Thymus (tissue), 11 donors: ENCODE data around the gene F8. TPM values are rescaled to one million over a fixed set of nuclear protein-coding genes. Genes with fewer than 3 reads are reported as not detected.
"Not testable (repeated sequence)": the region's sequence is repeated elsewhere in the genome, so short reads cannot be mapped to it uniquely, and the experiment has no call there.

Source experiments
- DNase-seq, 9 donors: peaks; one replicate each; pipeline ENCODE4 v3.0.0-alpha.2; 2013; ENCODE audit warnings: low spot score in 9 of 9, low read depth in 6 of 9, missing footprints in 1 of 9
- H3K27ac ChIP-seq, 2 donors: one replicate each; pipeline ENCODE4 v1.5.1; 2013; ENCODE audit warnings: control low read depth in 1 of 2, low read depth in 1 of 2, low read length in 1 of 2, mild to moderate bottlenecking in 1 of 2, moderate library complexity in 1 of 2
- H3K27me3 ChIP-seq, 2 donors: one replicate each; pipeline ENCODE4 v1.5.1; 2013; ENCODE audit warnings: low read length in 1 of 2; ENCODE audit not compliant: control insufficient read depth in 2 of 2, insufficient read depth in 1 of 2
- H3K36me3 ChIP-seq, 2 donors: one replicate each; pipeline ENCODE4 v1.5.1; 2013; ENCODE audit warnings: low read length in 1 of 2, mild to moderate bottlenecking in 1 of 2, moderate library complexity in 1 of 2; ENCODE audit not compliant: control insufficient read depth in 2 of 2, insufficient read depth in 2 of 2
- H3K4me1 ChIP-seq, 2 donors: one replicate each; pipeline ENCODE4 v1.5.1; 2013; ENCODE audit warnings: low read length in 2 of 2; ENCODE audit not compliant: control insufficient read depth in 2 of 2, insufficient read depth in 2 of 2
- H3K4me3 ChIP-seq, 2 donors: one replicate each; pipeline ENCODE4 v1.5.1; 2013; ENCODE audit warnings: low read length in 2 of 2, control low read depth in 1 of 2, mild to moderate bottlenecking in 1 of 2
- H3K9me3 ChIP-seq, 2 donors: one replicate each; pipeline ENCODE4 v1.5.1; 2013; ENCODE audit warnings: low read length in 1 of 2, mild to moderate bottlenecking in 1 of 2; ENCODE audit not compliant: control insufficient read depth in 2 of 2, insufficient read depth in 1 of 2
- WGBS: extraction: QIAGEN DNeasy Blood & Tissue Kit; methylation state at CpG from one replicate; pipeline ENCODE4 v1.1.7; 2013; 5-methylcytosine and 5-hydroxymethylcytosine counted together
- polyA plus RNA-seq: library from polyadenylated mRNA; stranded (reverse); fragments of 200-250 nt; gene quantifications from one replicate; pipeline ENCODE4 v1.2.3, GENCODE V29; 2013
- total RNA-seq: library from RNA; stranded (reverse); fragments of 120-200 nt; gene quantifications from one replicate; pipeline ENCODE4 v1.2.4, GENCODE V29; 2013
- donor health status: healthy.

Gene F8
- total and polyA plus RNA-seq, 2 donors = 2.9 to 10.7 TPM

GRCh38 chrX:154914052-154914451 lies 108.5 kb downstream of the F8 start:
- DNase-seq = no peak
- Histone ChIP-seq H3K4me3 (no peak overlapping the region), H3K36me3 (no peaks in the 10 kb centered on the region), H3K27me3 (no peaks in the 10 kb centered on the region), H3K27ac (no peak overlapping the region), H3K9me3 (peaks cover 0 to 7% of the 10 kb centered on the region in 2 donors), H3K4me1 (no peaks in the 10 kb centered on the region)
- 95% methylated on average over 2 of the region's 2 CpGs for WGBS

GRCh38 chrX:154910528-154910927 lies 112.0 kb downstream of the F8 start:
- H3K9me3 ChIP-seq, DNase-seq, H3K4me3 ChIP-seq, H3K27ac ChIP-seq, H3K36me3 ChIP-seq, H3K27me3 ChIP-seq, H3K4me1 ChIP-seq: not testable (repeated sequence)
- 82% methylated on average over 11 of the region's 11 CpGs for WGBS

GRCh38 chrX:154910048-154910447 lies 112.5 kb downstream of the F8 start:
- not testable (repeated sequence) for DNase-seq, H3K4me1 ChIP-seq, H3K4me3 ChIP-seq, H3K27ac ChIP-seq, H3K36me3 ChIP-seq, H3K9me3 ChIP-seq, H3K27me3 ChIP-seq
- WGBS = over 99% methylated on average over 4 of the region's 4 CpGs

GRCh38 chrX:154908821-154909220 lies 113.7 kb downstream of the F8 start:
- Histone ChIP-seq H3K4me1 (no peaks in the 10 kb centered on the region), H3K4me3 (no peak overlapping the region), H3K36me3 (no peaks in the 10 kb centered on the region), H3K27ac (no peak overlapping the region), H3K9me3 (peaks cover 0 to 3% of the 10 kb centered on the region in 2 donors), H3K27me3 (no peaks in the 10 kb centered on the region)
- 77% methylated on average over 3 of the region's 3 CpGs for WGBS
- no peak for DNase-seq

GRCh38 chrX:154902408-154902807 lies 120.1 kb downstream of the F8 start:
- H3K27me3 ChIP-seq = no peaks in the 10 kb centered on the region
- H3K4me1 ChIP-seq = no peaks in the 10 kb centered on the region
- no peak overlapping the region for H3K4me3 ChIP-seq
- H3K27ac ChIP-seq = no peak overlapping the region
- DNase-seq = no peak
- WGBS = 94% methylated on average over 1 of the region's 1 CpG
- H3K9me3 ChIP-seq = no peaks in the 10 kb centered on the region
- H3K36me3 ChIP-seq = no peaks in the 10 kb centered on the region

GRCh38 chrX:154900323-154900722 lies 122.2 kb downstream of the F8 start:
- Histone ChIP-seq H3K27ac (no peak overlapping the region), H3K4me3 (no peak overlapping the region), H3K4me1 (no peaks in the 10 kb centered on the region), H3K9me3 (no peaks in the 10 kb centered on the region), H3K27me3 (no peaks in the 10 kb centered on the region), H3K36me3 (no peaks in the 10 kb centered on the region)
- DNase-seq = no peak
- 99% methylated on average over 8 of the region's 8 CpGs for WGBS

GRCh38 chrX:154892296-154892695 lies 130.2 kb downstream of the F8 start:
- H3K9me3 ChIP-seq = no peaks in the 10 kb centered on the region
- H3K4me1 ChIP-seq = no peaks in the 10 kb centered on the region
- H3K36me3 ChIP-seq = no peaks in the 10 kb centered on the region
- H3K4me3 ChIP-seq = no peak overlapping the region
- no peaks in the 10 kb centered on the region for H3K27me3 ChIP-seq
- H3K27ac ChIP-seq = no peak overlapping the region
- DNase-seq = no peak
- 98% methylated on average over 1 of the region's 1 CpG for WGBS

- DNase-seq = no peak
- Histone ChIP-seq H3K27ac (no peak overlapping the region), H3K9me3 (no peaks in the 10 kb centered on the region), H3K27me3 (no peaks in the 10 kb centered on the region), H3K36me3 (no peaks in the 10 kb centered on the region), H3K4me3 (no peak overlapping the region), H3K4me1 (no peaks in the 10 kb centered on the region)
- WGBS = 90% methylated on average over 1 of the region's 1 CpG
These were observed 131.4 kb downstream of the F8 start for GRCh38 chrX:154890990-154891639.

GRCh38 chrX:154886789-154887221 lies 135.7 kb downstream of the F8 start:
- H3K9me3 ChIP-seq, H3K27me3 ChIP-seq, H3K27ac ChIP-seq, H3K4me1 ChIP-seq, H3K4me3 ChIP-seq, H3K36me3 ChIP-seq, DNase-seq: not testable (repeated sequence)
- WGBS = no CpG with 5 or more reads among the region's 62 CpGs
